Measurements from ENCODE around the gene SPATA16.
"Not testable (repeated sequence)": the region's sequence is repeated elsewhere in the genome, so short reads cannot be mapped to it uniquely, and the experiment has no call there.

Gene SPATA16

GRCh38 chr3:172869784-172870518 lies 271.1 kb downstream of the SPATA16 start:
- no peak for DNase-seq

- no peak for DNase-seq
Observed at GRCh38 chr3:172869368-172869771, 271.7 kb downstream of the SPATA16 start.

- DNase-seq: no peak
Observed at GRCh38 chr3:172868582-172869200, 272.3 kb downstream of the SPATA16 start.

GRCh38 chr3:172866726-172867350 lies 274.2 kb downstream of the SPATA16 start:
- not testable (repeated sequence) for DNase-seq

GRCh38 chr3:172859041-172859440 lies 282.0 kb downstream of the SPATA16 start:
- no peak for DNase-seq

GRCh38 chr3:172856795-172857742 lies 284.0 kb downstream of the SPATA16 start:
- no peak for DNase-seq

- no peak for DNase-seq
Observed at GRCh38 chr3:172855037-172855436, 286.0 kb downstream of the SPATA16 start.

- no peak for DNase-seq
Observed at GRCh38 chr3:172853921-172854666, 286.9 kb downstream of the SPATA16 start.

GRCh38 chr3:172853005-172853404 lies 288.0 kb downstream of the SPATA16 start:
- no peak for DNase-seq

GRCh38 chr3:172848910-172849309 lies 292.1 kb downstream of the SPATA16 start:
- DNase-seq: no peak

- DNase-seq: no peak
Observed at GRCh38 chr3:172847292-172847691, 293.7 kb downstream of the SPATA16 start.

GRCh38 chr3:172846706-172847105 lies 294.3 kb downstream of the SPATA16 start:
- no peak for DNase-seq

GRCh38 chr3:172846103-172846561 lies 294.9 kb downstream of the SPATA16 start:
- DNase-seq: no peak

GRCh38 chr3:172844428-172844827 lies 296.6 kb downstream of the SPATA16 start:
- DNase-seq: no peak

- DNase-seq: no peak
Observed at GRCh38 chr3:172840913-172841312, 300.1 kb downstream of the SPATA16 start.

GRCh38 chr3:172840463-172840862 lies 300.6 kb downstream of the SPATA16 start:
- no peak for DNase-seq

- no peak for DNase-seq
Observed at GRCh38 chr3:172839679-172840078, 301.4 kb downstream of the SPATA16 start.

Data from CD4-positive, alpha-beta T cell treated with Interferon alpha-2 for 1 hour (primary cell).